Measurements from ENCODE around the gene VIPR1.

VIPR1 gene

GRCh38 chr3:42581709-42582473, 79.4 kb downstream of the VIPR1 start, which contains the start of gene SEC22C:
Gene SEC22C (minus strand): TSS chr3:42581967. CDS start chr3:42569046, 12,921 bp downstream.
- peak; percentile 88 to 94 for DNase-seq

GRCh38 chr3:42582474-42583070, 80.1 kb downstream of the VIPR1 start:
- no peak for DNase-seq

Measured in hippocampal formation (tissue), 2 donors.